Central memory CD8-positive, alpha-beta T cell (primary cell): ENCODE measurements around the gene TMEM169.
A peak's percentile ranks its signal among the peaks of the same experiment; 100 is the strongest.
"Not testable (repeated sequence)": the region's sequence is repeated elsewhere in the genome, so short reads cannot be mapped to it uniquely, and the experiment has no call there.

Source experiments
- ATAC-seq: fragments of 150-1000 bp; cut with Tn5 transposase; replicated peaks from 2 replicates; pipeline ENCODE4 v1.10.0; 2022; ENCODE audit warnings: mild to moderate bottlenecking, moderate FRiP score, moderate number of reproducible peaks; ENCODE audit not compliant: poor library complexity, severe bottlenecking; ENCODE audit errors: extremely low read depth
- DNase-seq, 2 donors: peaks; one replicate each; pipeline ENCODE4 v3.0.0; 2021; ENCODE audit warnings: low spot score in 2 of 2
- H3K27ac Mint-ChIP-seq: one replicate; pipeline ENCODE4 v1.8.0; 2022; ENCODE audit warnings: low read depth, mild to moderate bottlenecking, moderate library complexity, mixed read lengths
- H3K27me3 Mint-ChIP-seq: one replicate; pipeline ENCODE4 v1.8.0; 2022; ENCODE audit warnings: mixed read lengths
- H3K36me3 Mint-ChIP-seq: one replicate; pipeline ENCODE4 v1.8.0; 2022; ENCODE audit warnings: mild to moderate bottlenecking, moderate library complexity, mixed read lengths; ENCODE audit not compliant: insufficient read depth
- H3K4me1 Mint-ChIP-seq: one replicate; pipeline ENCODE4 v1.8.0; 2022; ENCODE audit warnings: mixed read lengths
- H3K4me3 Mint-ChIP-seq: one replicate; pipeline ENCODE4 v1.8.0; 2022; ENCODE audit warnings: mild to moderate bottlenecking, moderate library complexity, mixed read lengths
- H3K9me3 Mint-ChIP-seq: one replicate; pipeline ENCODE4 v1.8.0; 2022; ENCODE audit warnings: mixed read lengths

The TMEM169 gene

DNA sequence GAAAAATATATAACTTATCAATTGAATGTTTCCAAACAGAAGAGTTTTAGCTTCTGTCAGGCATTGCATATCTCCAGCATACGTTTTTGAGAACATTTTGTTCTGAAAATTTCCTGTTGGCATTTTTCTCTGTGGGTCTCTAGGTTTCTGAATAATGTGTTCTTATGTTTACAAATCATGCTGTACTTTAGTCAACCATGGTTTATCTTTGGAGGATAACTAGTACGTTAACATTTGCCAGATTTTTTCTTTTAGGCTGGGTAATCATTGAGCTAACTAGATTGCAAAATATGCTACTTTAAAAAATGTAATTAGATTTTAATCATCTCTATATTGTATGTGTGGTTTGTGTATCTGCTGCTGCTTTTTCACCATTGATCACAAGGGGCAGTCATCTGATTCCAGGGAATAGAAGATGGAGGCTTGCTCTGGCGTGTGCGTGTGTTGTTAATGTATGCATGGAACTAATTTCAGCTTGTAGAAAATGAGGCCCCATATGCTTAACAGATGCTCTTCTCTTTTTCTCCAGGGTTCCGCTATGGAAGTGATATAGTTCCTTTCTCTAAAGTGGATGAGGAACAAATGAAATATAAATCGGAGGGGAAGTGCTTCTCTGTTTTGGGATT, 48.7 kb downstream of the TMEM169 start:
- no peak overlapping the region for H3K27ac Mint-ChIP-seq
- peaks cover 50% of the 10 kb centered on the region for H3K4me1 Mint-ChIP-seq
- no peaks in the 10 kb centered on the region for H3K27me3 Mint-ChIP-seq
- DNase-seq (no peak), ATAC-seq (no peak)
- H3K36me3 Mint-ChIP-seq = peaks cover 86% of the 10 kb centered on the region
- H3K9me3 Mint-ChIP-seq = no peaks in the 10 kb centered on the region
- no peak overlapping the region for H3K4me3 Mint-ChIP-seq

DNA sequence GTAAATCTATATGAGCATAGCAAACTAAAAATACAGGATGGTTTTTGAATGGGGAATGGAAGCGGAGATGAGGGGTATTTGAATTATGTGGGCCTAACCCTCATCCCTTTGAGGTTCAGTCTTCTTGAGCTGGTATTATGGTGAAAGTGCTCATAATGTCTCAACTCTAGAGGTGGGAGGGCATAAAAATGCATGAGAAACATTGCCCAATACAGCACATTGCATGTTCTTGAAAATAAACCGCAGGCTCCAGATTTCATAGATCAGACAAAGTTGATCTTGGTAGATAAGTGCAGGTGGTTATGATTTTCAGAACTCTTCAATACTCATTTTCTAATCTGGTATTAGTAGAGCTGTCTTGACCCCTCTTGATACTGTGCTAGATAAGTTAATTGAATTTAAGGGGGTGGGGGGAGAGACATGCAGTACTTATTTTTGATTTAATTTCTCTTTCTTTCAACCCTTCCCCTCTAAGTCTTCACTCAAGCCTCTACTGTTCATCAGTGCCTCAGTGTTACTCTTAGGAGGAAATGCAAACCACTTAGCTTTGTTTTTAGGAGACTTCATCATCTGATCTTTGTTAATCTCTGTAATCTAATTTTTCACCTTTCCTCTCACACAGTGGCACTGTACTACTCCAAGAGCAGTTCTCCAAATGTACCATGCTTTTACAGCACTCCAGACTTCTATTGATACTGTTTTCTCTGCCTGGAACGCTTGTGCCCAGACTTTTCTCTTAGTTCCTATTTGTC, 49.6 kb downstream of the TMEM169 start:
- ATAC-seq = no peak
- Mint-ChIP-seq H3K36me3 (peaks cover 85% of the 10 kb centered on the region), H3K27ac (no peak overlapping the region), H3K4me1 (peaks cover 54% of the 10 kb centered on the region), H3K27me3 (no peaks in the 10 kb centered on the region), H3K9me3 (no peaks in the 10 kb centered on the region), H3K4me3 (no peak overlapping the region)
- DNase-seq = no peak

DNA sequence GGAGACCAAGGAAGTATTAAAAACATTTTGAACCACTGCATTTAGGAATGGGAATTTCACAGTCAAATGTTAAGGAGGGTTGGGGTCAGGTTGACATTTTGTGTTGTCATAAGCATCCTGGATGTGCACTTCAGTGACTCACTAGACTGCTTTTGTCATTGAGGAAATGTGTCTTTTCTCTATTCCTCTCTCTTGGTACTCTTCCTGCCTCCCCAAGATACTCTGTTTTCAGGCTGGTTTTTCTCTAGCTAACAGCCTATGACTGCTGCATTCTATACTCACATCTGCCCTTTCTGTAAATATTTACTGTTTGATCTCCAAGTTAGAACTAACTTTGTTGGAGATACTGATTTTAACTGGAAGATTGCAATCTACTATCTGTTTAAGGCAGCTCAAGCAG, 50.9 kb downstream of the TMEM169 start:
- Mint-ChIP-seq H3K27me3 (no peaks in the 10 kb centered on the region), H3K27ac (peak overlapping the region; percentile 47), H3K4me1 (peaks cover 44% of the 10 kb centered on the region), H3K36me3 (peaks cover 85% of the 10 kb centered on the region), H3K4me3 (no peak overlapping the region), H3K9me3 (no peaks in the 10 kb centered on the region)
- DNase-seq = no peak
- ATAC-seq = no peak

DNA sequence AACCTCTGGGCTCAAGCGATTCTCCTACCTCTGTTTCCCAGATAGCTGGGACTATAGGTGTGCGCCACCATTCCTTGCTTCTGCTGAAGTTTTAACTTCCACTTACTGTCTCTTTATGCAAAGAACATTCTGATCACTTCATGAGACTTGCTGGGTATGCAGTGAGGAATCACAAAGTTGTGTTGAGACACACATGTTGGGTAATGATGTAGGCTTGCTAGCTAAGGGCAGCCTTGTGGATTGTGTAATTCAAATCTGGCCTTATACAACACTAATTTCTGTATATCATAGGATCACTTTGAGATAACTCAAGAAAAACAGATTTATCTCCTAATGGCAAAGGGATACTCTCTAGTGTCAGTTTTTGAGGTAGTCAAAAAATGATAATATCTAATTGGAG, 51.7 kb downstream of the TMEM169 start:
- no peaks in the 10 kb centered on the region for H3K9me3 Mint-ChIP-seq
- H3K4me3 Mint-ChIP-seq = no peak overlapping the region
- H3K27ac Mint-ChIP-seq = peak overlapping the region; percentile 47
- H3K4me1 Mint-ChIP-seq = peaks cover 38% of the 10 kb centered on the region
- DNase-seq (no peak), ATAC-seq (no peak)
- peaks cover 86% of the 10 kb centered on the region for H3K36me3 Mint-ChIP-seq
- H3K27me3 Mint-ChIP-seq = no peaks in the 10 kb centered on the region

DNA sequence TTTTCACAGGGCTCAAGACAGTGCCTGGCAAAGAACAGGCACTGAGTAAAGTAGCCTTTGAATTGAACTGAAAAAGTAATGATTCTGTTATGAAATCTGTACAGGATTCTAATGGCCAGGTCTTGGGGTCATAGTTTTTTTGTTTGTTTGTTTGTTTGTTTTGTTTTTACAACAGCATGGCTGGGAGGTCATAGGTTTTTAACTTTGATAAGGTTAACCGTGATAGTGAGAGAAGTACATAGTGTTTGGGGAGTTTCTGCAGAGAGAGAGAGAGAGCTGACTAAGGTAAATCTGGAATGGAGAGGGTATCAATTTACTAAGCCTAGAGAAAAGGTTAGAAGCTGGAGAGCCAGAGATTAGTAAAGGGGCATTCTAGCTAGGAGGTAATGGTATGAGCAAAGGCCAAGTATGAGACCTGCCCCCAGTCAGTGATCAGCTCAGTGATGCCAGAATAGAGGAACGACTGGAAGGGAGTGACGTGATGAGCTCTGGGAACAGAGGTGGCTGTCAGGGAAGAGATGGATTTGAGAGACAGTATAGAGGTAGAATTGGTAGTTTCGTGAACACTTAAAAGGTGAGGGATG, 53.3 kb downstream of the TMEM169 start:
- Mint-ChIP-seq H3K27me3 (no peaks in the 10 kb centered on the region), H3K36me3 (peaks cover 85% of the 10 kb centered on the region), H3K4me3 (no peak overlapping the region), H3K27ac (peak overlapping the region; percentile 82), H3K4me1 (peaks cover 34% of the 10 kb centered on the region), H3K9me3 (no peaks in the 10 kb centered on the region)
- no peak for ATAC-seq
- DNase-seq = no peak

DNA sequence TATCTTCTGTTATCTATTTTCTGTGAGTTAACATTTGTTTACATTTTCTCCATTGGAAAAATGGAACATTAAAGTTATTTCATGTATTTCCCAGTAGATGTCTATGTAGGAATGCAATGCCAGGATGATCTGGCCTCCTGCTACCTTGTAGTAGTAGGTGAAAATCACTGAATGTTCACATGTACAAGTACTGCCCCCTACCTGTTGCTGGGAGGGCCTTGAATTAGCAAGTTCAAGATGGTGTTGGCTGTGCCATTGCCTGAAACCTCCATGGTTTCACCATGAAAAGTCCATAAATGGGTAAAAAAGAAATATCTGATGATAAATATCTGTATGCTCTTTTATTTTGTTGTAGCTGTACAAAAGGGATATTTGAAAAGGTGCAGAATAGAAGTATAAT, 58.2 kb downstream of the TMEM169 start:
- no peak overlapping the region for H3K4me3 Mint-ChIP-seq
- no peak for DNase-seq
- ATAC-seq = peak; percentile 68
- H3K27ac Mint-ChIP-seq = no peak overlapping the region
- no peaks in the 10 kb centered on the region for H3K9me3 Mint-ChIP-seq
- H3K27me3 Mint-ChIP-seq = no peaks in the 10 kb centered on the region
- peaks cover 73% of the 10 kb centered on the region for H3K36me3 Mint-ChIP-seq
- peaks cover 20% of the 10 kb centered on the region for H3K4me1 Mint-ChIP-seq

DNA sequence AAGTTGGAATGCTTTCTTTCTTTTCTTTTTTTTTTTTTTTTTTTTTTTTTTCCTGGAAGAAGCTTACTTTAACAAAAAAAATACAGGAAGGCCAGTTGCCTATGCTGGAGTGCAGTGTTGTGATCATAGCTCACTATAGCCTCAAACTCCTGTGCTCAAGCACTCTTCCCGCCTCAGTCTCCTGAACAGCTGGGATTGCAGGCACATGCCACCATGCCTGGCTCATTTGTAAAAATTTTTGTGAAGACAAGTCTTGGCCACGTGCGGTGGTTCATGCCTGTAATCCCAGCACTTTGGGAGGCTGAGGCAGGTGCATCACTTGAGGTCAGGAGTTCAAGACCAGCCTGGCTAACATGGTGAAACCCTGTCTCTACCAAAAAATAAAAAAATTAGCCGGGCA, 59.8 kb downstream of the TMEM169 start:
- Mint-ChIP-seq H3K36me3 (peaks cover 58% of the 10 kb centered on the region), H3K4me1 (peaks cover 12% of the 10 kb centered on the region)

DNA sequence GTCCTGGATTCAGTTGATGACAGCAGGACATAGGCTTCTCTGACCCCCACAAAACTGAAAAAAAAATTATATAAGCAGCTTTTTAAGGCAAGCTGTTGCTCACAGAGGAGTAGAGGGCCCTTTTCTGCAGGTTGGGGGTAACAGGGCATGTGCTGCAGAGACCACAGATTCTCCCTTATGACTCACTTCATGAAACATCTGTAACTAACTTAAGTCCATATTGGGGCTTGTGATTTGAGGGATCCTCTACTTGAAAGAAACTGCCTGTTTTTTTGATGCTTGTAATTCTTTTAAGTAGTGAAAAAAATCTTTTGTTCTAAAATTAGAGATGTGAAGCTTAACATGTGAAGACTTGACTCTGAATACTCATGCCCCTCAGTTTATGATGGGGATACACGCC, 60.8 kb downstream of the TMEM169 start:
- no peak for ATAC-seq
- no peak overlapping the region for H3K27ac Mint-ChIP-seq
- DNase-seq = no peak
- H3K4me1 Mint-ChIP-seq = peaks cover 22% of the 10 kb centered on the region
- H3K27me3 Mint-ChIP-seq = no peaks in the 10 kb centered on the region
- no peaks in the 10 kb centered on the region for H3K9me3 Mint-ChIP-seq
- peaks cover 55% of the 10 kb centered on the region for H3K36me3 Mint-ChIP-seq
- no peak overlapping the region for H3K4me3 Mint-ChIP-seq

More for the DNA sequence above, 59.8 kb downstream of the TMEM169 start:
- not testable (repeated sequence) for ATAC-seq, H3K27me3 Mint-ChIP-seq, DNase-seq, H3K9me3 Mint-ChIP-seq, H3K4me3 Mint-ChIP-seq, H3K27ac Mint-ChIP-seq

DNA sequence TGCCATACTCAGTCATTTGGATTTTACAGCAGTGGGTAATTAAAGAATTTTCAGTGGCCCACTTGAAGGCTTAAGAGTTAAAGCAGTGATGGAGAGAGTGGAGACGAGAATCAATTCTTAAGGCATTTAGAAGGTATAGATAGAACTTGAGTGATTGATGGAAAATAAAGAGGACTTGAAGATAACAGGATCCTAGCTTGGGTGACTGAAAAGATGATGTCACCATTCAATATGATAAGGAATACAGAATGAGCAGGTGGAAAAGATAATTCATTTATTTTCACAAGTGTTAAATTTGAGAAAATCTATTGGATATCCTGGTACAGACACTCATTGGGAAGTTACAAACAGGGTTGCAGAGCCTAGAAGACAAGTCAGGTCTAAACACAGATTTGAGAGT, 62.7 kb downstream of the TMEM169 start:
- DNase-seq (no peak), ATAC-seq (no peak)
- Mint-ChIP-seq H3K27me3 (no peaks in the 10 kb centered on the region), H3K36me3 (peaks cover 57% of the 10 kb centered on the region), H3K4me3 (no peak overlapping the region), H3K9me3 (no peaks in the 10 kb centered on the region), H3K27ac (no peak overlapping the region), H3K4me1 (peaks cover 18% of the 10 kb centered on the region)

DNA sequence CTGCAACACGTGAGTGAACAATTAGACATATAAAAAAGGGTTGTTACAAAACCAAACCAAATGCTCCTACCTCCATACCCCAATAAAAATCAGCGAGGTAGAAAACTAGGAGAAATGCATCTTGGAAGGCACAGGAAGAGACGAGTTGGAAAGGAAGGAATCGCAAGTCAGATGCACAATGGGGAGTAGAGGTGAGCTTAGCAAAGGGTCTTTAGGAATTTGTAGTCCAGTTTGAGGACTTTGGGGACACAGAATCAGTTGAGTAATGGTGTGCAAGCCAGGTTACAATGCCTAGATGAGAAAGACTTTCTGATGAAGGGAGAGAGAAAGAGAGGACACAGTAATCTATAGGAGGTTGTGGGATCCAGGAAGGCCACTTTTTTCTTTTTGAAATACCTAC, 63.1 kb downstream of the TMEM169 start:
- no peak for DNase-seq
- Mint-ChIP-seq H3K27ac (no peak overlapping the region), H3K36me3 (peaks cover 58% of the 10 kb centered on the region), H3K27me3 (no peaks in the 10 kb centered on the region), H3K4me1 (peaks cover 23% of the 10 kb centered on the region), H3K9me3 (no peaks in the 10 kb centered on the region), H3K4me3 (no peak overlapping the region)
- ATAC-seq = no peak

DNA sequence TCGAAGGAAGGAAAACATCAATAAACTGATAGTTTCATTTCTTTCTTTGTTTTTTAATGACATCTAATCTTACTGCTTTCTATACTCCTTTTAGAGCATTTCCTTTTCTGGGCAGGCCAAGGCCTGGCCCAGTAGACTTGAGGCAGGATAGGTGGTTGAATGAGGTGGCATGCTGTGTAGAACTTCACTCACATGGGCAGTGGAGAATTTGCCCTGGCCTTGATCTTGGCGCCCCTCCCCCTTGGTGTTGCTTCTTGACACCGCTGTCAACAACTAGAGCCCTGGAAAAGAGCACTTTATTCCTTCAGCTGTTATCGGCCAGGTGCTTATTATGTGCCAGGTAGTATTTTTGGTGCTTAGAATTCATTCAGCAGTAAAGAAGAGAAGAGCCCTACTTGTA, 64.9 kb downstream of the TMEM169 start:
- Mint-ChIP-seq H3K4me3 (no peak overlapping the region), H3K9me3 (no peaks in the 10 kb centered on the region), H3K36me3 (peaks cover 55% of the 10 kb centered on the region), H3K27me3 (no peaks in the 10 kb centered on the region), H3K27ac (no peak overlapping the region), H3K4me1 (peaks cover 22% of the 10 kb centered on the region)
- DNase-seq (no peak), ATAC-seq (no peak)

DNA sequence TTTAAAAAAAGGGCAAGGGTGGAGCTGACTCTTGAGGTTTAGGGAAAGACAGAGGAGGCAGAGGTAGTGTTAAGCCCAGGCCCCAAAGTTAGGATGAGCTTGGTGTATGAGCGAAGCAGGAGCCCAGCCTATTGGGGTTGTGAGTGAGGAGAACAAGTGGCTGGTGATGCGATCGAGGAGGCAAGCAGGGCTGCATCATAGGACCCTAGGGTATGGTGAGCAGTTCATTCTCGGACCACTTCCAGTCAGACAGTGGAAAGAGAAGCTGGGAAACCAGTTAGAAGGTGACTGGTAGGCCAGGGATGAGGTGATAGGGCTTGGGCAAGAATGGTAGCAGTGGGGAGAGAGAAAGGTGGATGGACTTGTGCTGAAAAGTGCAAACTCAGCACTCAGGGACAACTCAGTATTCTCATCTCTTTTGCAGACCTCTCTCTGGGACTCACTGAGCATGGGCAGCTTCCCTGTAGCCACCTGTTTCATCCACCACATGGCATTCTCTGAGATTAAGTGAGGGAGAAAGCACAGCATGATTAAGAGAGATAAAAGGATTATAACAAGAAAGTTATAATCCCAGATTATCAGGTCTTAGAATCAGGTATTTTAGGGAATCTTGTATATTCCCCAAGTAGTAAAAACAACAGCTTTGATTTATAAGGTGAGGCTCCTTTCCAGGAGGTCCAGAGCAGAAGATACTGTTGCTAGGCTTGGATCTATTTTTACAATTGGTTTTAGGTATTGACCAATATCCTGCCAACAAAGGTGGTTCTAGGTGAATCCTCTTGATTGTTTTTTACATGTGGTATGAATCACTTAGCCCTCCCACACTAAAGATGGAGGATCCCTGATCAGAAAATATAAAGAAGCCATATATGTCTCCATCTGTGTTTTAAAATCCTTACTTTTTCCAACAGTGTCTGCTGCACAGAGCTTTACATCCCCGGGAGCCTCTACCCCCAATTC, 65.7 kb downstream of the TMEM169 start:
- H3K9me3 Mint-ChIP-seq = no peaks in the 10 kb centered on the region
- DNase-seq (no peak), ATAC-seq (no peak)
- peaks cover 26% of the 10 kb centered on the region for H3K4me1 Mint-ChIP-seq
- peaks cover 50% of the 10 kb centered on the region for H3K36me3 Mint-ChIP-seq
- no peak overlapping the region for H3K27ac Mint-ChIP-seq
- H3K4me3 Mint-ChIP-seq = no peak overlapping the region
- H3K27me3 Mint-ChIP-seq = no peaks in the 10 kb centered on the region
